ENCODE data around the gene IGSF3. TPM values are rescaled to one million over a fixed set of nuclear protein-coding genes. Genes with fewer than 3 reads are reported as not detected.

IGSF3 gene
- total and polyA plus RNA-seq, 2 experiments from 2014 or later, result 7.3 to 37.8 TPM

GRCh38 chr1:116698244-116698595 lies 30.7 kb upstream of the IGSF3 start:
- no peak overlapping the region for H3K4me2 ChIP-seq
- H3K79me2 ChIP-seq (replicated peaks; ENCODE audit: insufficient read depth), result no peaks in the 10 kb centered on the region
- H3K27ac ChIP-seq (ENCODE audit: low read depth), result no peak overlapping the region
- DNase-seq (ENCODE audit: low spot score), result no peak
- H3F3A ChIP-seq (replicated peaks; ENCODE audit: low read depth), result no peaks in the 10 kb centered on the region
- no peak overlapping the region for H3K4me3 Mint-ChIP-seq
- H3K27me3 ChIP-seq (ENCODE audit: insufficient read depth), result no peaks in the 10 kb centered on the region
- H3K36me3 ChIP-seq (ENCODE audit: insufficient read depth), result no peaks in the 10 kb centered on the region
- H2AFZ ChIP-seq, result no peak overlapping the region
- H3K9me3 Mint-ChIP-seq, result peaks cover 4% of the 10 kb centered on the region; the same call in 1 of the 3 replicates
- peaks cover 18% of the 10 kb centered on the region for H3K4me1 ChIP-seq (ENCODE audit: insufficient read depth)
- H4K20me1 ChIP-seq (replicated peaks; ENCODE audit: insufficient read depth), result no peaks in the 10 kb centered on the region
- H3K4me1 Mint-ChIP-seq, result peaks cover 20% of the 10 kb centered on the region
- ATAC-seq, result no peak
- no peaks in the 10 kb centered on the region for H3K36me3 Mint-ChIP-seq (ENCODE audit: low read depth)
- no peaks in the 10 kb centered on the region for H3K9me2 ChIP-seq (ENCODE audit: insufficient read depth)
- peaks cover 5% of the 10 kb centered on the region for H3K27me3 Mint-ChIP-seq (ENCODE audit: insufficient read depth, low read depth, poor library complexity)
- TF ChIP-seq ZNF462 (CRISPR knock-in tag; IDR thresholded peaks at IDR 0.05) (no peak), ZNF331 (CRISPR knock-in tag; IDR thresholded peaks at IDR 0.05; ENCODE audit: low read depth) (no peak), JUNB (IDR thresholded peaks at IDR 0.05; ENCODE audit: unreplicated experiment) (no peak), STAT1 (IDR thresholded peaks at IDR 0.05; ENCODE audit: unreplicated experiment) (no peak), ZNF114 (CRISPR knock-in tag; IDR thresholded peaks at IDR 0.05) (no peak), ETS1 (IDR thresholded peaks at IDR 0.05) (no peak)
- TF ChIP-seq, protein P1, sequence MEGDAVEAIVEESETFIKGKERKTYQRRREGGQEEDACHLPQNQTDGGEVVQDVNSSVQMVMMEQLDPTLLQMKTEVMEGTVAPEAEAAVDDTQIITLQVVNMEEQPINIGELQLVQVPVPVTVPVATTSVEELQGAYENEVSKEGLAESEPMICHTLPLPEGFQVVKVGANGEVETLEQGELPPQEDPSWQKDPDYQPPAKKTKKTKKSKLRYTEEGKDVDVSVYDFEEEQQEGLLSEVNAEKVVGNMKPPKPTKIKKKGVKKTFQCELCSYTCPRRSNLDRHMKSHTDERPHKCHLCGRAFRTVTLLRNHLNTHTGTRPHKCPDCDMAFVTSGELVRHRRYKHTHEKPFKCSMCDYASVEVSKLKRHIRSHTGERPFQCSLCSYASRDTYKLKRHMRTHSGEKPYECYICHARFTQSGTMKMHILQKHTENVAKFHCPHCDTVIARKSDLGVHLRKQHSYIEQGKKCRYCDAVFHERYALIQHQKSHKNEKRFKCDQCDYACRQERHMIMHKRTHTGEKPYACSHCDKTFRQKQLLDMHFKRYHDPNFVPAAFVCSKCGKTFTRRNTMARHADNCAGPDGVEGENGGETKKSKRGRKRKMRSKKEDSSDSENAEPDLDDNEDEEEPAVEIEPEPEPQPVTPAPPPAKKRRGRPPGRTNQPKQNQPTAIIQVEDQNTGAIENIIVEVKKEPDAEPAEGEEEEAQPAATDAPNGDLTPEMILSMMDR (conservative IDR thresholded peaks at IDR 0.05; ENCODE audit: low read depth in 2 of 2), result no peak
- H3K4me3 ChIP-seq, result no peak overlapping the region
- no peak overlapping the region for H3K27ac Mint-ChIP-seq
